GM21737 (cell line): ENCODE data around the gene STK32C.
"Not testable (repeated sequence)": the region's sequence is repeated elsewhere in the genome, so short reads cannot be mapped to it uniquely, and the experiment has no call there.

Experiments used
- ATAC-seq: cut with Tn5 transposase; IDR thresholded peaks from one replicate; pipeline ENCODE4 v1.9.1; 2021; ENCODE audit warnings: mild to moderate bottlenecking, moderate library complexity; ENCODE audit not compliant: unreplicated experiment

The STK32C gene

DNA sequence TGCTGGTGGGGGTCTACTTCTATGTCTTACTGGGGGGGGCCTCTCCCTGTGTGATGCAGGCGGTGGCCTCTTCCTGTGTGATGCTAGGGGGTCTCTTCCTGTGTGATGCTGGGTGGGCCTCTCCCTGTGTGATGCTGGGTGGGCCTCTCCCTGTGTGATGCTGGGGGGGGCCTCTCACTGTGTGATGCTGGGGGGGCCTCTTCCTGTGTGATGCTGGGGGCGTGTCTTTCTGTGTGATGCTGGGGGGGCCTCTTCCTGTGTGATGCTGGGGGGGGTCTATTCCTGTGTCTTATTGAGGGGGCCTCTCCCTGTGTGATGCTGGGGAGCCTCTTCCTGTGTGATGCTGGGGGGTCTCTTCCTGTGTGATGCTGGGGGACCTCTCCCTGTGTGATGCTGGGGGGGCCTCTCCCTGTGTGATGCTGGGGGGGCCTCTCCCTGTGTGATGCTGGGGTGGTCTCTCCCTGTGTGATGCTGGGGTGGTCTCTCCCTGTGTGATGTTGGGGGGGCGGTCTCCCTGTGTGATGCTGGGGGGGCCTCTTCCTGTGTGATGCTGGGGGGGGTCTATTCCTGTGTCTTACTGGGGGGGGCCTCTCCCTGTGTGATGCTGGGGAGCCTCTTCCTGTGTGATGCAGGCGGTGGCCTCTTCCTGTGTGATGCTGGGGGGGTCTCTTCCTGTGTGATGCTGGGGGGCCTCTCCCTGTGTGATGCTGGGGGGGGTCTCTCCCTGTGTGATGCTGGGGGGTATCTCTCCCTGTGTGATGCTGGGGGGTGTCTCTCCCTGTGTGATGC is 146.7 kb downstream of the STK32C start:
- not testable (repeated sequence) for ATAC-seq

DNA sequence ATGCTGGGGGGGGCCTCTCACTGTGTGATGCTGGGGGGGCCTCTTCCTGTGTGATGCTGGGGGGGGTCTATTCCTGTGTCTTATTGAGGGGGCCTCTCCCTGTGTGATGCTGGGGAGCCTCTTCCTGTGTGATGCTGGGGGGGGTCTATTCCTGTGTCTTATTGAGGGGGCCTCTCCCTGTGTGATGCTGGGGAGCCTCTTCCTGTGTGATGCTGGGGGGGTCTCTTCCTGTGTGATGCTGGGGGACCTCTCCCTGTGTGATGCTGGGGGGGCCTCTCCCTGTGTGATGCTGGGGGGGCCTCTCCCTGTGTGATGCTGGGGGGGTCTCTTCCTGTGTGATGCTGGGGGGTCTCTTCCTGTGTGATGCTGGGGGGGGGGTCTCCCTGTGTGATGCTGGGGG is 147.5 kb downstream of the STK32C start:
- not testable (repeated sequence) for ATAC-seq

DNA sequence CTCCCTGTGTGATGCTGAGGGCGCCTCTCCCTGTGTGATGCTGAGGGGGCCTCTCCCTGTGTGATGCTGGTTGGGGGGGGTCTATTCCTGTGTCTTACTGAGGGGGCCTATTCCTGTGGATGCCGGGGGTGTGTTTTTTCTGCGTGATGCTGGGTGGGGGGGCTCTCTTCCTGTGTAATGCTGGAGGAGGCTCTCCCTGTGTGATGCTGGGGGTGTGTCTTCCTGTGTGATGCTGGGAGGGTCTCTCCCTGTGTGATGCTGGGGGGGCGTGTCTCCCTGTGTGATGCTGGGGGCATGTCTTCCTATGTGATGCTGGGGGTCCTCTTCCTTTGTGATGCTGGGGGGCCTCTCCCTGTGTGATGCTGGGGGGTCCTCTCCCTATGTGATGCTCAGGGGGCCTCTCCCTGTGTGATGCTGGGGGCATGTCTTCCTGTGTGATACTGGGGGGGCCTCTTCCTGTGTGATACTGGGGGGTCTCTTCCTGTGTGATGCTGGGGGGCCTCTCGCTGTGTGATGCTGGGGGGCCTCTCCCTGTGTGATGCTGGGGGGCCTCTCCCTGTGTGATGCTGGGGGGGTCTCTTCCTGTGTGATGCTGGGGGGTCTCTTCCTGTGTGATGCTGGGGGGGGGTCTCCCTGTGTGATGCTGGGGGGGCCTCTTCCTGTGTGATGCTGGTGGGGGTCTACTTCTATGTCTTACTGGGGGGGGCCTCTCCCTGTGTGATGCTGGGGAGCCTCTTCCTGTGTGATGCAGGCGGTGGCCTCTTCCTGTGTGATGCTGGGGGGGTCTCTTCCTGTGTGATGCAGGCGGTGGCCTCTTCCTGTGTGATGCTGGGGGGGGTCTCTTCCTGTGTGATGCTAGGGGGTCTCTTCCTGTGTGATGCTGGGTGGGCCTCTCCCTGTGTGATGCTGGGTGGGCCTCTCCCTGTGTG is 148.2 kb downstream of the STK32C start:
- ATAC-seq = not testable (repeated sequence)

DNA sequence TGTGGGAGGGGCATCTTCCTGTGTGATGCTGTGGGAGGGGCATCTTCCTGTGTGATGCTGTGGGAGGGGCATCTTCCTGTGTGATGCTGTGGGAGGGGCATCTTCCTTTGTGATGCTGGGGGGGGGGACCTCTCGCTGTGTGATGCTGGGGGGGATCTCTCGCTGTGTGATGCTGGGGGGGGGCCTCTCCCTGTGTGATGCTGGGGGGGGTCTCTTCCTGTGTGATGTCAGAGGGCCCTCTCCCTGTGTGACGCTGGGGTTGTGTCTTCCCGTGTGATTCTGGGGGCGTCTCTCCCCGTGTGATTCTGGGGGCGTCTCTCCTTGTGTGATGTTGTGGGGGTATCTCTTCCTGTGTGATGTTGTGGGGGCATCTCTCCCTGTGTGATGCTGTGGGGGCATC is 148.9 kb downstream of the STK32C start:
- no peak for ATAC-seq

DNA sequence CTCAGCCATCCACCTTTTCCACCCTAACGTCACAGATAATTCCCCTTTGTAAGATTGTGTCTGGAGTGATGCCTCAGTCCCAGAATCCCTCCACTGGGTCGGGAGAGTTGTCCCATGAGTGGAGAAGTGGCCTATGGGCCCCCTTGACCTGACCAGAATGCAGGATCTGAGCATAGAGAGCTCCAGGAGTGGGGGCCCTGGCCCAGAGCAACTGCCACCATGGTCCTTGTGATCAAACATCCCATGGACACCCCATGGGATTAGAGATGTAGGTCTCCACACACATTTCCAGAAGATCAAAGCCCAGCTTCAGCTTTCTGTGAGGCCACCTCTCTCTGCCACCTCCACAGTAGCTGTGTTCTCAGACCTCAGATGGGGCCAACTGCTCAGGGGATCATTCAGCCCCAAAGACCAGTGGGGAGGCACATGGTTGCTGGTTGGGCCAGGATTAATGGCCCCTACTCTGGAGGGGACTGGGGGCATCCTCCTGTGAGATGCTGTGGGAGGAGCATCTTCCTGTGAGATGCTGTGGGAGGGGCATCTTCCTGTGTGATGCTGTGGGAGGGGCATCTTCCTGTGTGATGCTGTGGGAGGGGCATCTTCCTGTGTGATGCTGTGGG is 149.5 kb downstream of the STK32C start:
- ATAC-seq = no peak
